SK-N-SH treated with all-trans-retinoic acid at 6 μM for 48 hours (cell line): Measurements from ENCODE around the gene ACKR2.

ENCODE experiments used
- ARNTL ChIP-seq: fragments of 450-650 bp; formaldehyde crosslinking; IDR thresholded peaks from 2 replicates; pipeline ENCODE4 v1.5.0; 2020; ENCODE audit warnings: low read depth, mild to moderate bottlenecking, moderate library complexity, borderline replicate concordance
- CSRNP3 ChIP-seq: fragments of 250-450 bp; sonication (Bioruptor Pico); IDR thresholded peaks from 2 replicates; pipeline ENCODE4 v1.5.1; 2021; ENCODE audit warnings: mild to moderate bottlenecking, moderate library complexity
- OSR1 ChIP-seq: fragments of 250-450 bp; sonication (Bioruptor Pico); IDR thresholded peaks from 2 replicates; pipeline ENCODE4 v1.8.0; 2022; ENCODE audit warnings: moderate library complexity, mild to moderate bottlenecking, inconsistent platforms
- PATZ1 ChIP-seq: fragments of 250-450 bp; sonication (Bioruptor Pico); IDR thresholded peaks from 2 replicates; pipeline ENCODE4 v1.8.0; 2020; ENCODE audit warnings: mild to moderate bottlenecking, moderate library complexity, borderline replicate concordance
- TCF4 ChIP-seq: fragments of 250-450 bp; sonication (Bioruptor Pico); IDR thresholded peaks from 2 replicates; pipeline ENCODE4 v1.8.0; 2021; ENCODE audit warnings: mild to moderate bottlenecking, moderate library complexity, borderline replicate concordance
- TOX ChIP-seq: fragments of 250-450 bp; sonication (Bioruptor Pico); IDR thresholded peaks from 2 replicates; pipeline ENCODE4 v1.8.0; 2021; ENCODE audit warnings: mild to moderate bottlenecking, moderate library complexity, borderline replicate concordance
- ZC3H10 ChIP-seq: fragments of 250-450 bp; sonication (Bioruptor Pico); IDR thresholded peaks from 2 replicates; pipeline ENCODE4 v1.5.1; 2021; ENCODE audit warnings: mild to moderate bottlenecking, moderate library complexity
- ZFP3 ChIP-seq: fragments of 250-450 bp; sonication (Bioruptor Pico); IDR thresholded peaks from 2 replicates; pipeline ENCODE4 v1.5.0; 2020; ENCODE audit warnings: mild to moderate bottlenecking, moderate library complexity
- ZNF565 ChIP-seq: fragments of 450-650 bp; formaldehyde crosslinking; conservative IDR thresholded peaks from 2 replicates; pipeline ENCODE4 v1.5.0; 2020; ENCODE audit warnings: low read depth, mild to moderate bottlenecking, moderate library complexity
- ZNF70 ChIP-seq: fragments of 450-650 bp; formaldehyde crosslinking; IDR thresholded peaks from 2 replicates; pipeline ENCODE4 v1.5.0; 2020; ENCODE audit warnings: mild to moderate bottlenecking, moderate library complexity
- TF ChIP-seq, protein P1 (sequence below): fragments of 250-450 bp; sonication (Bioruptor Pico); IDR thresholded peaks from 2 replicates; pipeline ENCODE4 v1.5.0; 2020; ENCODE audit warnings: mild to moderate bottlenecking, moderate library complexity
- TF ChIP-seq, protein P2 (sequence below): fragments of 250-450 bp; sonication (Bioruptor Pico); IDR thresholded peaks from 2 replicates; pipeline ENCODE4 v1.5.1; 2020; ENCODE audit warnings: low read depth, mild to moderate bottlenecking, moderate library complexity
- TF ChIP-seq, protein P3 (sequence below): fragments of 250-450 bp; sonication (Bioruptor Pico); IDR thresholded peaks from 2 replicates; pipeline ENCODE4 v1.8.0; 2021; ENCODE audit warnings: low read depth, mild to moderate bottlenecking, moderate library complexity, borderline replicate concordance

DNA sequence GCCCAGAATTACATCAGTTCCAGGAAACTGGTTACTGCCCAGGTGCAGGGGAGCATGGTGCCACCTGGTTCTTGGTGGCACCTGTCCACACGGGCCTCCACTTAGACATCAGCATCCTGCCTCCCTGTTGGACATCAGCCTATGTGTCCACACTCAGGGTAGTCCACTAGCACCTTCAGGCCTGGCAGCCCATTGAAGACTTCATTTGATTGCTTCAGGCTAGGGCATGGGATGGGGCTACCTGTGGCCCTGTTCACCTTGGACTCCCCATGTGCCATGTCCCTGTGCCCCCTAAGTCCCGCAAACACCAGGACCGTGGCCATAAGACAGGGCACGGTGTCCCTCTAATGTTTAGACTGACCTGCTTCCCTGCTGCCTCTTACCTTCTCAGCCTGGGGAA, 35.6 kb downstream of the ACKR2 start:
- TF ChIP-seq TCF4 (CRISPR knock-in tag) (no peak), PATZ1 (CRISPR knock-in tag) (no peak), TOX (CRISPR knock-in tag) (no peak), ARNTL (CRISPR knock-in tag) (no peak), ZNF565 (no peak), CSRNP3 (CRISPR knock-in tag) (no peak), ZFP3 (CRISPR knock-in tag) (no peak), ZC3H10 (no peak), OSR1 (CRISPR knock-in tag) (no peak), ZNF70 (CRISPR knock-in tag) (no peak)
- TF ChIP-seq, protein P1, sequence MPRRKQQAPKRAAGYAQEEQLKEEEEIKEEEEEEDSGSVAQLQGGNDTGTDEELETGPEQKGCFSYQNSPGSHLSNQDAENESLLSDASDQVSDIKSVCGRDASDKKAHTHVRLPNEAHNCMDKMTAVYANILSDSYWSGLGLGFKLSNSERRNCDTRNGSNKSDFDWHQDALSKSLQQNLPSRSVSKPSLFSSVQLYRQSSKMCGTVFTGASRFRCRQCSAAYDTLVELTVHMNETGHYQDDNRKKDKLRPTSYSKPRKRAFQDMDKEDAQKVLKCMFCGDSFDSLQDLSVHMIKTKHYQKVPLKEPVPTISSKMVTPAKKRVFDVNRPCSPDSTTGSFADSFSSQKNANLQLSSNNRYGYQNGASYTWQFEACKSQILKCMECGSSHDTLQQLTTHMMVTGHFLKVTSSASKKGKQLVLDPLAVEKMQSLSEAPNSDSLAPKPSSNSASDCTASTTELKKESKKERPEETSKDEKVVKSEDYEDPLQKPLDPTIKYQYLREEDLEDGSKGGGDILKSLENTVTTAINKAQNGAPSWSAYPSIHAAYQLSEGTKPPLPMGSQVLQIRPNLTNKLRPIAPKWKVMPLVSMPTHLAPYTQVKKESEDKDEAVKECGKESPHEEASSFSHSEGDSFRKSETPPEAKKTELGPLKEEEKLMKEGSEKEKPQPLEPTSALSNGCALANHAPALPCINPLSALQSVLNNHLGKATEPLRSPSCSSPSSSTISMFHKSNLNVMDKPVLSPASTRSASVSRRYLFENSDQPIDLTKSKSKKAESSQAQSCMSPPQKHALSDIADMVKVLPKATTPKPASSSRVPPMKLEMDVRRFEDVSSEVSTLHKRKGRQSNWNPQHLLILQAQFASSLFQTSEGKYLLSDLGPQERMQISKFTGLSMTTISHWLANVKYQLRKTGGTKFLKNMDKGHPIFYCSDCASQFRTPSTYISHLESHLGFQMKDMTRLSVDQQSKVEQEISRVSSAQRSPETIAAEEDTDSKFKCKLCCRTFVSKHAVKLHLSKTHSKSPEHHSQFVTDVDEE (CRISPR knock-in tag), result no peak
- TF ChIP-seq, protein P2, sequence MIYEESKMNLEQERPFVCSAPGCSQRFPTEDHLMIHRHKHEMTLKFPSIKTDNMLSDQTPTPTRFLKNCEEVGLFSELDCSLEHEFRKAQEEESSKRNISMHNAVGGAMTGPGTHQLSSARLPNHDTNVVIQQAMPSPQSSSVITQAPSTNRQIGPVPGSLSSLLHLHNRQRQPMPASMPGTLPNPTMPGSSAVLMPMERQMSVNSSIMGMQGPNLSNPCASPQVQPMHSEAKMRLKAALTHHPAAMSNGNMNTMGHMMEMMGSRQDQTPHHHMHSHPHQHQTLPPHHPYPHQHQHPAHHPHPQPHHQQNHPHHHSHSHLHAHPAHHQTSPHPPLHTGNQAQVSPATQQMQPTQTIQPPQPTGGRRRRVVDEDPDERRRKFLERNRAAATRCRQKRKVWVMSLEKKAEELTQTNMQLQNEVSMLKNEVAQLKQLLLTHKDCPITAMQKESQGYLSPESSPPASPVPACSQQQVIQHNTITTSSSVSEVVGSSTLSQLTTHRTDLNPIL (CRISPR knock-in tag), result no peak
- TF ChIP-seq, protein P3, sequence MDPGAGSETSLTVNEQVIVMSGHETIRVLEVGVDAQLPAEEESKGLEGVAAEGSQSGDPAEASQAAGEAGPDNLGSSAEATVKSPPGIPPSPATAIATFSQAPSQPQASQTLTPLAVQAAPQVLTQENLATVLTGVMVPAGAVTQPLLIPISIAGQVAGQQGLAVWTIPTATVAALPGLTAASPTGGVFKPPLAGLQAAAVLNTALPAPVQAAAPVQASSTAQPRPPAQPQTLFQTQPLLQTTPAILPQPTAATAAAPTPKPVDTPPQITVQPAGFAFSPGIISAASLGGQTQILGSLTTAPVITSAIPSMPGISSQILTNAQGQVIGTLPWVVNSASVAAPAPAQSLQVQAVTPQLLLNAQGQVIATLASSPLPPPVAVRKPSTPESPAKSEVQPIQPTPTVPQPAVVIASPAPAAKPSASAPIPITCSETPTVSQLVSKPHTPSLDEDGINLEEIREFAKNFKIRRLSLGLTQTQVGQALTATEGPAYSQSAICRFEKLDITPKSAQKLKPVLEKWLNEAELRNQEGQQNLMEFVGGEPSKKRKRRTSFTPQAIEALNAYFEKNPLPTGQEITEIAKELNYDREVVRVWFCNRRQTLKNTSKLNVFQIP (CRISPR knock-in tag), result no peak
